HG02884 (cell line): Measurements from ENCODE around the gene UNK.
"Not testable (repeated sequence)": the region's sequence is repeated elsewhere in the genome, so short reads cannot be mapped to it uniquely, and the experiment has no call there.

ENCODE experiments used
- ATAC-seq: cut with Tn5 transposase; IDR thresholded peaks from one replicate; pipeline ENCODE4 v1.9.1; 2021; ENCODE audit warnings: mild to moderate bottlenecking, moderate library complexity; ENCODE audit not compliant: unreplicated experiment

UNK gene

GRCh38 chr17:75868730-75869281 lies 84.2 kb downstream of the UNK start:
- ATAC-seq = not testable (repeated sequence)

GRCh38 chr17:75869282-75870141 lies 84.9 kb downstream of the UNK start:
- ATAC-seq = no peak

- not testable (repeated sequence) for ATAC-seq
These were observed 85.6 kb downstream of the UNK start for GRCh38 chr17:75870228-75870627.

GRCh38 chr17:75872434-75873351 lies 88.1 kb downstream of the UNK start:
- no peak for ATAC-seq

- ATAC-seq = no peak
These were observed 89.1 kb downstream of the UNK start for GRCh38 chr17:75873587-75874322.

GRCh38 chr17:75874323-75875181 lies 89.9 kb downstream of the UNK start:
- ATAC-seq = no peak
